HFFc6 (cell line): ENCODE measurements around the gene DHRSX. TPM values are rescaled to one million over a fixed set of nuclear protein-coding genes. Genes with fewer than 3 reads are reported as not detected.

Experiments used
- DNase-seq: peaks from one replicate; pipeline ENCODE4 v3.0.0-alpha.2; 2018
- H3K27ac Mint-ChIP-seq: 2 replicates; pipeline ENCODE4 v1.8.0; 2020; ENCODE audit warnings: mild to moderate bottlenecking, mixed read lengths
- H3K27me3 Mint-ChIP-seq: 2 replicates; pipeline ENCODE4 v1.8.0; 2021; ENCODE audit warnings: mild to moderate bottlenecking, moderate library complexity, mixed read lengths; ENCODE audit not compliant: insufficient read depth
- H3K36me3 Mint-ChIP-seq: 2 replicates; pipeline ENCODE4 v1.8.0; 2021; ENCODE audit warnings: low read depth, mixed read lengths
- H3K4me1 Mint-ChIP-seq: 2 replicates; pipeline ENCODE4 v1.8.0; 2020; ENCODE audit warnings: low read depth, mixed read lengths
- H3K4me3 Mint-ChIP-seq: 2 replicates; pipeline ENCODE4 v1.8.0; 2020; ENCODE audit warnings: mild to moderate bottlenecking, moderate library complexity, mixed read lengths
- H3K9me3 Mint-ChIP-seq: 2 replicates; pipeline ENCODE4 v1.8.0; 2020; ENCODE audit warnings: mild to moderate bottlenecking, mixed read lengths
- CTCF ChIP-seq: fragments of 200-600 bp; sonication (generic); IDR thresholded peaks from 2 replicates; pipeline ENCODE4 v1.5.0; 2021; ENCODE audit warnings: antibody characterized with exemption, mild to moderate bottlenecking
- total RNA-seq, 6 experiments: library from RNA; stranded (reverse); fragmentation: NEBNext Ultra II Directional; extraction: Animal tissue kit (Norgen Biotek cat#: 25700); gene quantifications; 2 replicates in 1 of 6; 3 replicates in 5 of 6; pipeline ENCODE4 v1.2.3, GENCODE V29; 2021

The DHRSX gene
- total RNA-seq, 6 experiments from 2014 or later: 19.6 to 27.1 (median 22.9) TPM

GRCh38 chrX:2176274-2176673 is 324.5 kb downstream of the DHRSX start:
- peaks cover 1% of the 10 kb centered on the region; the same call in 1 of the 2 replicates for H3K27me3 Mint-ChIP-seq
- no peak for TF ChIP-seq CTCF
- H3K9me3 Mint-ChIP-seq: peaks cover 31% of the 10 kb centered on the region
- no peak overlapping the region for H3K4me3 Mint-ChIP-seq
- no peak for DNase-seq
- peaks cover 7% of the 10 kb centered on the region; the same call in 1 of the 2 replicates for H3K36me3 Mint-ChIP-seq
- no peaks in the 10 kb centered on the region for H3K4me1 Mint-ChIP-seq
- H3K27ac Mint-ChIP-seq: no peak overlapping the region

GRCh38 chrX:2172359-2172758 is 328.4 kb downstream of the DHRSX start:
- TF ChIP-seq CTCF: no peak
- peaks cover 12% of the 10 kb centered on the region for H3K36me3 Mint-ChIP-seq
- no peak overlapping the region for H3K4me3 Mint-ChIP-seq
- DNase-seq: no peak
- peaks cover 34% of the 10 kb centered on the region for H3K9me3 Mint-ChIP-seq
- no peaks in the 10 kb centered on the region for H3K4me1 Mint-ChIP-seq
- no peak overlapping the region for H3K27ac Mint-ChIP-seq
- peaks cover 3% of the 10 kb centered on the region; the same call in 1 of the 2 replicates for H3K27me3 Mint-ChIP-seq

Other genes with a start within 250 kb of the DHRSX start
- 10 to 100 TPM; 24.7 to 29.6 (median 25.6) TPM for gene ZBED1, start within 50 bp of the DHRSX start, total RNA-seq
- gene CD99, start 190.3 kb upstream of the DHRSX start, total RNA-seq: 100 to 1,000 TPM; 526 to 610 (median 584) TPM